Neutrophil (primary cell): ENCODE data around the gene MTARC1.

ENCODE experiments used
- H3K27ac ChIP-seq: fragments of 200-600 bp; sonication (generic); 2 replicates; pipeline ENCODE4 v1.5.1; 2016; ENCODE audit warnings: mild to moderate bottlenecking, moderate library complexity
- H3K27me3 ChIP-seq: fragments of 200-600 bp; sonication (generic); 2 replicates; pipeline ENCODE4 v1.6.0; 2016; ENCODE audit warnings: mild to moderate bottlenecking
- H3K36me3 ChIP-seq: fragments of 200-600 bp; sonication (generic); 2 replicates; pipeline ENCODE4 v1.5.1; 2017
- H3K4me1 ChIP-seq, 2 experiments: fragments of 200-600 bp in 1 of 2; sonication (generic) in 1 of 2; 1 replicate in 1 of 2; 2 replicates in 1 of 2; pipeline versions ENCODE4 v1.5.1 to v1.6.1; 2013 to 2016; ENCODE audit warnings: low read depth in 1 of 2, low read length in 1 of 2, mild to moderate bottlenecking in 1 of 2, moderate library complexity in 1 of 2; ENCODE audit not compliant: control insufficient read depth in 1 of 2, insufficient read depth in 1 of 2
- H3K4me3 ChIP-seq, 2 experiments: fragments of 200-600 bp in 1 of 2; sonication (generic) in 1 of 2; 1 replicate in 1 of 2; 2 replicates in 1 of 2; pipeline ENCODE4 v1.5.1; 2013 to 2016; ENCODE audit warnings: low read depth in 1 of 2, low read length in 1 of 2, mild to moderate bottlenecking in 1 of 2, moderate library complexity in 1 of 2
- H3K9me3 ChIP-seq: fragments of 200-600 bp; sonication (generic); 2 replicates; pipeline ENCODE4 v1.5.1; 2016
- CTCF ChIP-seq: fragments of 200-600 bp; sonication (generic); IDR thresholded peaks from 2 replicates; pipeline ENCODE4 v1.5.1; 2016; ENCODE audit warnings: antibody characterized with exemption

Gene MTARC1

GRCh38 chr1:220833436-220833835 lies 46.7 kb downstream of the MTARC1 start:
- no peak overlapping the region for H3K27ac ChIP-seq
- no peaks in the 10 kb centered on the region for H3K27me3 ChIP-seq
- no peaks in the 10 kb centered on the region for H3K4me1 ChIP-seq

GRCh38 chr1:220834155-220834870 lies 47.6 kb downstream of the MTARC1 start:
- no peak for TF ChIP-seq CTCF
- Histone ChIP-seq H3K27me3 (no peaks in the 10 kb centered on the region), H3K36me3 (peaks cover 11% of the 10 kb centered on the region), H3K4me3 (no peak overlapping the region), H3K9me3 (no peaks in the 10 kb centered on the region), H3K4me1 (no peaks in the 10 kb centered on the region), H3K27ac (no peak overlapping the region)

More at GRCh38 chr1:220833436-220833835, 46.7 kb downstream of the MTARC1 start:
- no peak overlapping the region for H3K4me3 ChIP-seq
- no peak for TF ChIP-seq CTCF
- H3K36me3 ChIP-seq = peaks cover 20% of the 10 kb centered on the region
- H3K9me3 ChIP-seq = no peaks in the 10 kb centered on the region
